Panc1 (cell line): Measurements from ENCODE around the gene AGPAT4. TPM values are rescaled to one million over a fixed set of nuclear protein-coding genes. Genes with fewer than 3 reads are reported as not detected.

Source experiments
- ATAC-seq: fragments of 200-7000 bp; cut with Tn5 transposase; 2 replicates; pipeline ENCODE4 v1.9.1; 2020; ENCODE audit warnings: mild to moderate bottlenecking, moderate library complexity
- BruUV-seq: library from RNA; stranded (reverse); fragments of 400-500 nt; replicated peaks from 2 replicates; lab custom pipeline; 2021; lab: Mats Ljungman, UMichigan
- CTCF ChIA-PET: fragments of 300-600 bp; sonication (Branson Sonifier 250); formaldehyde crosslinking; loops from one replicate; lab custom pipeline; 2022; ENCODE audit warnings: antibody characterized with exemption; lab: Charles Lee
- POLR2A ChIA-PET: fragments of 300-600 bp; sonication (Branson Sonifier 250); formaldehyde crosslinking; loops from one replicate; lab custom pipeline; 2022; ENCODE audit warnings: antibody characterized with exemption; lab: Charles Lee
- DNase-seq: peaks from one replicate; pipeline ENCODE4 v3.0.0-alpha.2; 2010; ENCODE audit warnings: low read depth, low spot score
- H3K27ac ChIP-seq: 2 replicates; pipeline ENCODE4 v1.5.1; 2011; ENCODE audit warnings: mild to moderate bottlenecking, low read length, inconsistent platforms
- H3K27me3 ChIP-seq: fragments of 200-500 bp; sonication (Bioruptor generic); 2 replicates; pipeline ENCODE4 v1.6.0; 2014; ENCODE audit warnings: low read length, inconsistent platforms; ENCODE audit not compliant: control insufficient read depth, insufficient read depth
- H3K36me3 ChIP-seq: fragments of 200-500 bp; sonication (Bioruptor generic); 2 replicates; pipeline ENCODE4 v1.5.1; 2014; ENCODE audit warnings: inconsistent platforms, mild to moderate bottlenecking, low read length, moderate library complexity; ENCODE audit not compliant: control insufficient read depth, insufficient read depth
- H3K4me1 ChIP-seq: 2 replicates; pipeline ENCODE4 v1.5.1; 2011; ENCODE audit warnings: inconsistent platforms, mild to moderate bottlenecking, low read length, moderate library complexity; ENCODE audit not compliant: control insufficient read depth, insufficient read depth
- H3K4me3 ChIP-seq, 2 experiments: 2 replicates each; pipeline ENCODE4 v1.5.1; 2011 to 2012; ENCODE audit warnings: low read depth in 2 of 2, low read length in 2 of 2, mild to moderate bottlenecking in 2 of 2, inconsistent platforms in 1 of 2, moderate library complexity in 1 of 2
- H3K9me3 ChIP-seq: fragments of 200-500 bp; sonication (Bioruptor generic); 2 replicates; pipeline ENCODE4 v1.5.1; 2014; ENCODE audit warnings: low read depth, mild to moderate bottlenecking, inconsistent platforms, low read length, moderate library complexity; ENCODE audit not compliant: control insufficient read depth, insufficient read depth
- POLR2AphosphoS5 ChIP-seq: IDR thresholded peaks from 2 replicates; pipeline ENCODE4 v1.6.1; 2012; ENCODE audit warnings: mild to moderate bottlenecking, low read depth, low read length, moderate library complexity
- REST ChIP-seq, 2 experiments: IDR thresholded peaks; 2 replicates each; pipeline ENCODE4 v1.6.1; 2011 to 2012; ENCODE audit warnings: low read depth in 2 of 2, control low read depth in 1 of 2, low read length in 1 of 2, mild to moderate bottlenecking in 1 of 2, moderate library complexity in 1 of 2; ENCODE audit not compliant: insufficient read depth in 1 of 2
- SIN3A ChIP-seq: IDR thresholded peaks from 2 replicates; pipeline ENCODE4 v1.6.1; 2012; ENCODE audit warnings: low read depth, mild to moderate bottlenecking, low read length, moderate library complexity, borderline replicate concordance; ENCODE audit not compliant: insufficient read depth
- TCF7L2 ChIP-seq: IDR thresholded peaks from 2 replicates; pipeline ENCODE4 v1.6.1; 2011; ENCODE audit warnings: mild to moderate bottlenecking, low read depth, low read length, inconsistent platforms
- in situ Hi-C: cut with HindIII; loops from 2 replicates; pipeline ENCODE4 v1.10.0; 2016; ENCODE audit warnings: low sequenced_read_pairs, low pct_unique_long_range_greater_than_20kb
- intact Hi-C: fragments of 100-400 bp; cut with micrococcal nuclease; formaldehyde crosslinking; loops from one replicate; pipeline ENCODE4 v1.10.0; 2022; ENCODE audit not compliant: unreplicated experiment
- total RNA-seq: library from RNA; stranded (reverse); gene quantifications from one replicate; pipeline ENCODE4 v1.2.1, GENCODE V29; 2021; ENCODE audit not compliant: unreplicated experiment
- TF ChIP-seq, protein P1 (sequence below): fragments of 450-650 bp; IDR thresholded peaks from 2 replicates; pipeline ENCODE4 v1.5.1; 2017; ENCODE audit warnings: mild to moderate bottlenecking

AGPAT4 gene
- total RNA-seq, 1 experiment from 2014 or later = 12.9 TPM

DNA sequence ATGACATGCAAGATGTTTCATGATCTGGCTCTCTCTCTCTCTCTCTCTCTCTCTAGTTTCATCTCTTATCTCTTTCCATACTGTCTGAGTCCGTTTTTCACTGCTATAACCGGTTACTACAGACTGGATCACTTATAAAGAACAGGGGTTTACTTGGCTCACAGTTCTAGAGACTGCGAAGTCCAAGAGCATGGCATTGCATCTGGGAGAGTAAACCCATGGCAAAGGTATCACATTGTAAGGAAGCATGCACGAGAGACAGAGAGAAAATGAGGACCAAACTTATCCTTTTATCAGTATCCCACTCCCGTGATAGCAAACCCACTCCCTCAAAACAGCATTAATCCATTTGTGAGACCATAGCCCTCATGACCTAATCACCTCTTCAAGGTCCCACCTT, 7.2 kb upstream of the AGPAT4 start:
- intact Hi-C loops = no loop called here
- no peaks in the 10 kb centered on the region for H3K4me1 ChIP-seq
- TF ChIP-seq TCF7L2 (no peak), POLR2AphosphoS5 (no peak), REST (IDR thresholded peaks at IDR 0.05; ENCODE audit: insufficient read depth in 1 of 2, low read depth in 2 of 2, low read length in 1 of 2) (no peak), SIN3A (no peak)
- TF ChIP-seq, protein P1, sequence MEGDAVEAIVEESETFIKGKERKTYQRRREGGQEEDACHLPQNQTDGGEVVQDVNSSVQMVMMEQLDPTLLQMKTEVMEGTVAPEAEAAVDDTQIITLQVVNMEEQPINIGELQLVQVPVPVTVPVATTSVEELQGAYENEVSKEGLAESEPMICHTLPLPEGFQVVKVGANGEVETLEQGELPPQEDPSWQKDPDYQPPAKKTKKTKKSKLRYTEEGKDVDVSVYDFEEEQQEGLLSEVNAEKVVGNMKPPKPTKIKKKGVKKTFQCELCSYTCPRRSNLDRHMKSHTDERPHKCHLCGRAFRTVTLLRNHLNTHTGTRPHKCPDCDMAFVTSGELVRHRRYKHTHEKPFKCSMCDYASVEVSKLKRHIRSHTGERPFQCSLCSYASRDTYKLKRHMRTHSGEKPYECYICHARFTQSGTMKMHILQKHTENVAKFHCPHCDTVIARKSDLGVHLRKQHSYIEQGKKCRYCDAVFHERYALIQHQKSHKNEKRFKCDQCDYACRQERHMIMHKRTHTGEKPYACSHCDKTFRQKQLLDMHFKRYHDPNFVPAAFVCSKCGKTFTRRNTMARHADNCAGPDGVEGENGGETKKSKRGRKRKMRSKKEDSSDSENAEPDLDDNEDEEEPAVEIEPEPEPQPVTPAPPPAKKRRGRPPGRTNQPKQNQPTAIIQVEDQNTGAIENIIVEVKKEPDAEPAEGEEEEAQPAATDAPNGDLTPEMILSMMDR = no peak
- no peak overlapping the region for H3K4me3 ChIP-seq
- ATAC-seq (no peak), DNase-seq (no peak)
- no peak overlapping the region for H3K27ac ChIP-seq
- no TSS peak for BruUV-seq
- no peaks in the 10 kb centered on the region for H3K36me3 ChIP-seq
- ChIA-PET CTCF (no interaction called here), POLR2A (no interaction called here)
- no peaks in the 10 kb centered on the region for H3K27me3 ChIP-seq
- no peaks in the 10 kb centered on the region; the same call in 1 of the 2 replicates for H3K9me3 ChIP-seq
- in situ Hi-C loops = no loop called here

DNA sequence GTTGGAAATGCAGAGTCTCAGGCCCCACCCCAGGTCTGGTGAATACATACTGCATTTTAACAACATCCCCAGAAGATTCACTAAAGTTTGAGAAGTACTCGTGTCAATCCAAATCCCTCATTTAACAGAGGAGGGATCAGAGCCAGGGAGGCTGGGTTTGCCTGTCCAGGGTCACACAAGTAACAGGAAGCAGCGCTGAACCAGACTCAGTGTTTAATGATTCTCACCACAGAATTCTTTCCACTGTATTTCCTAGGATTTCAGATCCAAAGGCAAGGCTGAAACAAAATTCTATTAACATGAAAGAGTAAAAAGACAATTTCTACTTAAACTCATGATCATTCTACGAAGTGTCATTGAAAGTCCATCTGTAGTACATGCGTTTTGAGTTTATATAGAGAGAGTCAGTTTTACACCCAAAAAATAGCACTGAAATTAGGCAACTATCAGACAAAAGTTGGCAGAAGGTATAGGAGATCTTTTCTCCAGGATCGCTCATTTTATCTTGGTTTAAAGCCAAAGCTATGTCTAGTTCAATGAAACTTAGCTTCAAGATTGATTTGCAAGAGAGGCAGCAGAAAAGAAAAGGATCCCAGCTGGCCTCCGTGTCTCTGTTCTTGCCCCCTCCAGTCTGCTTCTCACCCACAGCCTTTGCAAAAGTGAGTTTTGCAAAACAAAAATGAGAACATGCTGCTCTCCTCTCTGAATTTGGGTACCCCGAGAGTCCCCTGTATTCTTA, 6.0 kb upstream of the AGPAT4 start:
- CTCF ChIA-PET = no interaction called here
- POLR2A ChIA-PET = interaction anchor here (0.6 kb wide), 2 partner anchors 19 to 363 kb away, joined by 3 to 5 read pairs; no protein-coding TSS in a partner anchor
- Histone ChIP-seq H3K36me3 (no peaks in the 10 kb centered on the region), H3K27me3 (no peaks in the 10 kb centered on the region), H3K4me1 (0 out of 2 replicates have a peak, but pooled peaks cover under 1% of the 10 kb centered on the region), H3K9me3 (no peaks in the 10 kb centered on the region; the same call in 1 of the 2 replicates), H3K4me3 (no peak overlapping the region), H3K27ac (no peak overlapping the region)
- intact Hi-C loops = no loop called here
- BruUV-seq = no TSS peak
- no peak for ATAC-seq
- TF ChIP-seq TCF7L2 (no peak), POLR2AphosphoS5 (no peak), SIN3A (no peak), REST (IDR thresholded peaks at IDR 0.05; ENCODE audit: insufficient read depth in 1 of 2, low read depth in 2 of 2, low read length in 1 of 2) (no peak)
- TF ChIP-seq, protein P1 = no peak
- in situ Hi-C loops = no loop called here
- DNase-seq = no peak
